GM12875 (cell line): ENCODE results near the gene KCNIP3.

Experiments
- H3K4me3 ChIP-seq: one replicate; pipeline ENCODE4 v1.5.1; 2011; ENCODE audit warnings: low read depth, low read length, control low read depth
- CTCF ChIP-seq: IDR thresholded peaks from 2 replicates; pipeline ENCODE4 v1.5.1; 2011; ENCODE audit warnings: low read depth, mild to moderate bottlenecking, control low read depth, inconsistent platforms, low read length, moderate library complexity, borderline replicate concordance; ENCODE audit not compliant: insufficient read depth

The KCNIP3 gene

GRCh38 chr2:95342556-95343320, 45.6 kb downstream of the KCNIP3 start:
- TF ChIP-seq CTCF, result no peak
- no peak overlapping the region for H3K4me3 ChIP-seq

GRCh38 chr2:95343429-95344214, 46.5 kb downstream of the KCNIP3 start:
- H3K4me3 ChIP-seq, result no peak overlapping the region
- no peak for TF ChIP-seq CTCF

GRCh38 chr2:95344215-95344583, 47.1 kb downstream of the KCNIP3 start:
- TF ChIP-seq CTCF, result no peak

DNA sequence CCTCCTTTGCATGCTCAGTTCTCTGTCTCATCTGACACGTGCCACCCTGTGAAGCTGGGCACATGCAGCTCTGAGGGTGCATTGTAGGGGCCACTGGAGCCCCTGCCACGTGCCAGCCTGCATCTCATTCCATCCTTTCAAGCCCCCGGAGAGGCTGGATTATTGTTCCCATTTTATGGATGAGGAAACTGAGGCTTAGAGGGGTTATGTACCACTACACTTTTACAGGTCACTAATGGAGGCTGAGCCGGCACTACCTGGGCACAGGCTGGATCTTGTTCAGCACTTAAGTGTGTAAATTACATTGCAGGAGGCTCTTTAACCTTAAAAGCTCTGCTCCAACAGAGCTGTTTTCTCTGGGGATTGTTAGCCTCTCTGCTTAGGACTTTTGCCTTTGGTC, 47.5 kb downstream of the KCNIP3 start:
- TF ChIP-seq CTCF, result no peak
- H3K4me3 ChIP-seq, result no peak overlapping the region

More at GRCh38 chr2:95344215-95344583, 47.1 kb downstream of the KCNIP3 start:
- no peak overlapping the region for H3K4me3 ChIP-seq

GRCh38 chr2:95345081-95345562, 48.0 kb downstream of the KCNIP3 start:
- no peak for TF ChIP-seq CTCF
- H3K4me3 ChIP-seq, result no peak overlapping the region

- TF ChIP-seq CTCF, result peak; percentile 96
Measured at GRCh38 chr2:95345563-95346230, 48.5 kb downstream of the KCNIP3 start.

More at GRCh38 chr2:95345563-95346230, 48.5 kb downstream of the KCNIP3 start:
- peak overlapping the region; percentile 40 for H3K4me3 ChIP-seq
